HEK293 (cell line): Measurements from ENCODE around the gene LAMA2.

Experiments
- CTCF ChIA-PET: fragments of 350-600 bp; formaldehyde crosslinking; extraction: SDS; loops from one replicate; lab custom pipeline; 2021; ENCODE audit warnings: antibody characterized with exemption; lab: Yijun Ruan, JAX
- POLR2A ChIA-PET: fragments of 300-600 bp; formaldehyde crosslinking; extraction: SDS; loops from one replicate; lab custom pipeline; 2020; ENCODE audit warnings: antibody characterized with exemption, inconsistent platforms; lab: Yijun Ruan, JAX
- H3K27ac ChIP-seq: fragments of 200-500 bp; sonication (Bioruptor generic); 2 replicates; pipeline ENCODE4 v1.5.1; 2014; ENCODE audit warnings: low read depth, low read length, control low read depth, inconsistent platforms; ENCODE audit errors: extremely low read depth
- H3K36me3 ChIP-seq, 2 experiments: fragments of 200-500 bp in 1 of 2; sonication (Bioruptor generic) in 1 of 2; 1 replicate in 1 of 2; 2 replicates in 1 of 2; pipeline ENCODE4 v1.5.1; 2014 to 2017; ENCODE audit warnings: inconsistent platforms in 2 of 2, low read length in 2 of 2; ENCODE audit not compliant: control insufficient read depth in 2 of 2, insufficient read depth in 1 of 2
- H3K4me1 ChIP-seq: fragments of 200-500 bp; sonication (Bioruptor generic); 2 replicates; pipeline ENCODE4 v1.5.1; 2014; ENCODE audit warnings: mild to moderate bottlenecking, low read length, inconsistent platforms; ENCODE audit not compliant: control insufficient read depth, insufficient read depth
- H3K4me3 ChIP-seq: 2 replicates; pipeline ENCODE4 v1.5.1; 2011; ENCODE audit warnings: low read depth, mild to moderate bottlenecking, control low read depth, low read length, moderate library complexity
- H3K9me3 ChIP-seq: fragments of 200-500 bp; sonication (Bioruptor generic); 2 replicates; pipeline ENCODE4 v1.5.1; 2014; ENCODE audit warnings: low read depth, low read length, inconsistent platforms; ENCODE audit not compliant: control insufficient read depth, insufficient read depth
- GLI2 ChIP-seq: fragments of 450-650 bp; formaldehyde crosslinking; IDR thresholded peaks from 2 replicates; pipeline ENCODE4; 2017; ENCODE audit warnings: missing biosample characterization, missing genetic modification characterization, low read depth, borderline replicate concordance
- IKZF3 ChIP-seq: fragments of 450-650 bp; IDR thresholded peaks from 2 replicates; pipeline ENCODE4 v1.5.0; 2018; ENCODE audit warnings: missing biosample characterization, mild to moderate bottlenecking, missing genetic modification characterization, moderate library complexity
- PRDM1 ChIP-seq: fragments of 450-650 bp; formaldehyde crosslinking; IDR thresholded peaks from 2 replicates; pipeline ENCODE4; 2016; ENCODE audit warnings: missing biosample characterization, missing genetic modification characterization
- PRDM2 ChIP-seq: fragments of 450-650 bp; formaldehyde crosslinking; IDR thresholded peaks from 2 replicates; pipeline ENCODE4 v1.5.1; 2016; ENCODE audit warnings: missing biosample characterization, missing genetic modification characterization, borderline replicate concordance
- TRIM28 ChIP-seq: IDR thresholded peaks from 2 replicates; pipeline ENCODE4 v1.6.1; 2011; ENCODE audit warnings: low read length, control low read depth, borderline replicate concordance
- ZBTB10 ChIP-seq: fragments of 450-650 bp; formaldehyde crosslinking; IDR thresholded peaks from 2 replicates; pipeline ENCODE4 v1.5.1; 2016; ENCODE audit warnings: missing biosample characterization, missing genetic modification characterization
- ZBTB17 ChIP-seq: fragments of 450-650 bp; formaldehyde crosslinking; IDR thresholded peaks from 2 replicates; pipeline ENCODE4 v1.5.1; 2016; ENCODE audit warnings: missing biosample characterization, missing genetic modification characterization
- ZBTB8A ChIP-seq: fragments of 450-650 bp; formaldehyde crosslinking; IDR thresholded peaks from 2 replicates; pipeline ENCODE4 v1.5.1; 2016; ENCODE audit warnings: missing biosample characterization, missing genetic modification characterization
- ZEB2 ChIP-seq: fragments of 450-650 bp; formaldehyde crosslinking; IDR thresholded peaks from 2 replicates; pipeline ENCODE4 v1.5.1; 2016; ENCODE audit warnings: missing biosample characterization, missing genetic modification characterization
- ZFP69B ChIP-seq: fragments of 450-650 bp; formaldehyde crosslinking; IDR thresholded peaks from 2 replicates; pipeline ENCODE4 v1.5.1; 2016; ENCODE audit warnings: missing biosample characterization, missing genetic modification characterization
- ZNF114 ChIP-seq: fragments of 450-650 bp; formaldehyde crosslinking; IDR thresholded peaks from 2 replicates; pipeline ENCODE4 v1.5.0; 2017; ENCODE audit warnings: missing biosample characterization, missing genetic modification characterization
- ZNF239 ChIP-seq: fragments of 450-650 bp; formaldehyde crosslinking; IDR thresholded peaks from 2 replicates; pipeline ENCODE4 v1.5.1; 2016; ENCODE audit warnings: missing biosample characterization, missing genetic modification characterization
- ZNF324 ChIP-seq: fragments of 450-650 bp; formaldehyde crosslinking; IDR thresholded peaks from 2 replicates; pipeline ENCODE4 v1.5.1; 2016; ENCODE audit warnings: missing biosample characterization, missing genetic modification characterization
- ZNF48 ChIP-seq: fragments of 450-650 bp; formaldehyde crosslinking; IDR thresholded peaks from 2 replicates; pipeline ENCODE4 v1.5.1; 2016; ENCODE audit warnings: missing biosample characterization, missing genetic modification characterization
- ZNF513 ChIP-seq: fragments of 450-650 bp; IDR thresholded peaks from 2 replicates; pipeline ENCODE4 v1.5.1; 2018; ENCODE audit warnings: missing biosample characterization, missing genetic modification characterization
- ZNF600 ChIP-seq: fragments of 450-650 bp; formaldehyde crosslinking; IDR thresholded peaks from 2 replicates; pipeline ENCODE4 v1.5.1; 2016; ENCODE audit warnings: missing biosample characterization, missing genetic modification characterization
- ZNF629 ChIP-seq: fragments of 450-650 bp; formaldehyde crosslinking; IDR thresholded peaks from 2 replicates; pipeline ENCODE4 v1.5.1; 2017; ENCODE audit warnings: missing biosample characterization, missing genetic modification characterization
- ZNF654 ChIP-seq: fragments of 450-650 bp; formaldehyde crosslinking; IDR thresholded peaks from 2 replicates; pipeline ENCODE4 v1.5.1; 2016; ENCODE audit warnings: low read depth, missing biosample characterization, missing genetic modification characterization
- ZNF660 ChIP-seq: fragments of 450-650 bp; IDR thresholded peaks from 2 replicates; pipeline ENCODE4 v1.5.1; 2018; ENCODE audit warnings: missing biosample characterization, mild to moderate bottlenecking, missing genetic modification characterization
- ZNF677 ChIP-seq: fragments of 450-650 bp; IDR thresholded peaks from 2 replicates; pipeline ENCODE4 v1.5.0; 2018; ENCODE audit warnings: missing biosample characterization, mild to moderate bottlenecking, missing genetic modification characterization, moderate library complexity
- ZSCAN16 ChIP-seq: fragments of 450-650 bp; formaldehyde crosslinking; IDR thresholded peaks from 2 replicates; pipeline ENCODE4 v1.5.1; 2016; ENCODE audit warnings: missing biosample characterization, missing genetic modification characterization
- ZXDB ChIP-seq: fragments of 450-650 bp; formaldehyde crosslinking; IDR thresholded peaks from 2 replicates; pipeline ENCODE4 v1.5.1; 2016; ENCODE audit warnings: missing biosample characterization, missing genetic modification characterization
- TF ChIP-seq, protein P1 (sequence below): fragments of 450-650 bp; formaldehyde crosslinking; IDR thresholded peaks from 2 replicates; pipeline ENCODE4 v1.5.1; 2016; ENCODE audit warnings: missing biosample characterization, missing genetic modification characterization

The LAMA2 gene

GRCh38 chr6:129500958-129501739, 618.2 kb downstream of the LAMA2 start:
- H3K4me1 ChIP-seq = peaks cover 3% of the 10 kb centered on the region; the same call in 1 of the 2 replicates
- CTCF ChIA-PET = interaction anchor here (0.5 to 7.3 kb wide), 39 partner anchors 8 to 1401 kb away, joined by 3 to 113 read pairs (median 3); no protein-coding TSS in a partner anchor
- no peak overlapping the region for H3K4me3 ChIP-seq
- H3K9me3 ChIP-seq = no peaks in the 10 kb centered on the region
- peak overlapping the region; percentile 20; the same call in 1 of the 2 replicates for H3K27ac ChIP-seq
- POLR2A ChIA-PET = no interaction called here
- H3K36me3 ChIP-seq = no peaks in the 10 kb centered on the region
- no peak for TF ChIP-seq ZNF114
- TF ChIP-seq ZSCAN16 (tag by site-specific recombination) = no peak
- TF ChIP-seq, protein P1, sequence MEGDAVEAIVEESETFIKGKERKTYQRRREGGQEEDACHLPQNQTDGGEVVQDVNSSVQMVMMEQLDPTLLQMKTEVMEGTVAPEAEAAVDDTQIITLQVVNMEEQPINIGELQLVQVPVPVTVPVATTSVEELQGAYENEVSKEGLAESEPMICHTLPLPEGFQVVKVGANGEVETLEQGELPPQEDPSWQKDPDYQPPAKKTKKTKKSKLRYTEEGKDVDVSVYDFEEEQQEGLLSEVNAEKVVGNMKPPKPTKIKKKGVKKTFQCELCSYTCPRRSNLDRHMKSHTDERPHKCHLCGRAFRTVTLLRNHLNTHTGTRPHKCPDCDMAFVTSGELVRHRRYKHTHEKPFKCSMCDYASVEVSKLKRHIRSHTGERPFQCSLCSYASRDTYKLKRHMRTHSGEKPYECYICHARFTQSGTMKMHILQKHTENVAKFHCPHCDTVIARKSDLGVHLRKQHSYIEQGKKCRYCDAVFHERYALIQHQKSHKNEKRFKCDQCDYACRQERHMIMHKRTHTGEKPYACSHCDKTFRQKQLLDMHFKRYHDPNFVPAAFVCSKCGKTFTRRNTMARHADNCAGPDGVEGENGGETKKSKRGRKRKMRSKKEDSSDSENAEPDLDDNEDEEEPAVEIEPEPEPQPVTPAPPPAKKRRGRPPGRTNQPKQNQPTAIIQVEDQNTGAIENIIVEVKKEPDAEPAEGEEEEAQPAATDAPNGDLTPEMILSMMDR = peak; percentile 37; the same call in 1 of the 2 replicates
- TF ChIP-seq ZBTB8A (tag by site-specific recombination) = 0 out of 2 replicates have a peak, but pooled peaks have one; percentile 33
- no peak for TF ChIP-seq ZNF677
- peak; percentile 69; the same call in 1 of the 2 replicates for TF ChIP-seq ZNF660 (tag by site-specific recombination)
- peak; percentile 76 for TF ChIP-seq ZNF600 (tag by site-specific recombination)
- TF ChIP-seq ZNF513 (tag by site-specific recombination) = 0 out of 2 replicates have a peak, but pooled peaks have one; percentile 5
- TF ChIP-seq IKZF3 = peak; percentile 59
- peak; percentile 34; the same call in 1 of the 2 replicates for TF ChIP-seq ZNF324 (tag by site-specific recombination)
- TF ChIP-seq ZNF48 (tag by site-specific recombination) = no peak
- peak; percentile 42; the same call in 1 of the 2 replicates for TF ChIP-seq ZXDB (tag by site-specific recombination)
- TF ChIP-seq ZFP69B (tag by site-specific recombination) = 0 out of 2 replicates have a peak, but pooled peaks have one; percentile 23
- TF ChIP-seq ZNF239 (tag by site-specific recombination) = no peak
- TF ChIP-seq GLI2 (tag by site-specific recombination) = peak; percentile 1; the same call in 1 of the 2 replicates
- TF ChIP-seq TRIM28 = peak; percentile 97; the same call in 1 of the 2 replicates
- 0 out of 2 replicates have a peak, but pooled peaks have one; percentile 48 for TF ChIP-seq ZEB2
- peak; percentile 73 for TF ChIP-seq PRDM1
- peak; percentile 69 for TF ChIP-seq ZBTB17
- peak; percentile 26; the same call in 1 of the 2 replicates for TF ChIP-seq ZNF654 (tag by site-specific recombination)
- peak; percentile 80 for TF ChIP-seq ZNF629 (tag by site-specific recombination)
- no peak for TF ChIP-seq ZBTB10 (tag by site-specific recombination)
- TF ChIP-seq PRDM2 (tag by site-specific recombination) = no peak
